HG03457 (cell line): ENCODE data around the gene RAD51B.

Source experiments
- ATAC-seq: cut with Tn5 transposase; IDR thresholded peaks from one replicate; pipeline ENCODE4 v1.9.1; 2021; ENCODE audit warnings: moderate number of reproducible peaks; ENCODE audit not compliant: unreplicated experiment

The RAD51B gene

GRCh38 chr14:68612049-68612448, 792.5 kb downstream of the RAD51B start:
- ATAC-seq: no peak

- ATAC-seq: no peak
Measured at GRCh38 chr14:68616221-68616902, 796.8 kb downstream of the RAD51B start.

GRCh38 chr14:68619790-68620574, 800.4 kb downstream of the RAD51B start:
- no peak for ATAC-seq

GRCh38 chr14:68621400-68622365, 802.1 kb downstream of the RAD51B start:
- no peak for ATAC-seq

GRCh38 chr14:68622856-68623255, 803.3 kb downstream of the RAD51B start:
- no peak for ATAC-seq

GRCh38 chr14:68623307-68623706, 803.7 kb downstream of the RAD51B start:
- no peak for ATAC-seq

GRCh38 chr14:68623826-68624225, 804.2 kb downstream of the RAD51B start:
- no peak for ATAC-seq

GRCh38 chr14:68624541-68625220, 805.1 kb downstream of the RAD51B start:
- no peak for ATAC-seq

- ATAC-seq: no peak
Measured at GRCh38 chr14:68625366-68626090, 805.9 kb downstream of the RAD51B start.

- ATAC-seq: no peak
Measured at GRCh38 chr14:68626386-68626785, 806.8 kb downstream of the RAD51B start.

- no peak for ATAC-seq
Measured at GRCh38 chr14:68627050-68627867, 807.7 kb downstream of the RAD51B start.

GRCh38 chr14:68627868-68628604, 808.5 kb downstream of the RAD51B start:
- no peak for ATAC-seq

- no peak for ATAC-seq
Measured at GRCh38 chr14:68628605-68629310, 809.2 kb downstream of the RAD51B start.

GRCh38 chr14:68630081-68630571, 810.5 kb downstream of the RAD51B start:
- ATAC-seq: no peak

- ATAC-seq: no peak
Measured at GRCh38 chr14:68630611-68631393, 811.2 kb downstream of the RAD51B start.

GRCh38 chr14:68631394-68632053, 811.9 kb downstream of the RAD51B start:
- no peak for ATAC-seq
